GM18909 (cell line): ENCODE data around the gene PIP4K2C.
"Not testable (repeated sequence)": the region's sequence is repeated elsewhere in the genome, so short reads cannot be mapped to it uniquely, and the experiment has no call there.

ENCODE experiments used
- ATAC-seq: cut with Tn5 transposase; IDR thresholded peaks from one replicate; pipeline ENCODE4 v1.9.1; 2021; ENCODE audit warnings: mild to moderate bottlenecking; ENCODE audit not compliant: unreplicated experiment, poor library complexity

Gene PIP4K2C

DNA sequence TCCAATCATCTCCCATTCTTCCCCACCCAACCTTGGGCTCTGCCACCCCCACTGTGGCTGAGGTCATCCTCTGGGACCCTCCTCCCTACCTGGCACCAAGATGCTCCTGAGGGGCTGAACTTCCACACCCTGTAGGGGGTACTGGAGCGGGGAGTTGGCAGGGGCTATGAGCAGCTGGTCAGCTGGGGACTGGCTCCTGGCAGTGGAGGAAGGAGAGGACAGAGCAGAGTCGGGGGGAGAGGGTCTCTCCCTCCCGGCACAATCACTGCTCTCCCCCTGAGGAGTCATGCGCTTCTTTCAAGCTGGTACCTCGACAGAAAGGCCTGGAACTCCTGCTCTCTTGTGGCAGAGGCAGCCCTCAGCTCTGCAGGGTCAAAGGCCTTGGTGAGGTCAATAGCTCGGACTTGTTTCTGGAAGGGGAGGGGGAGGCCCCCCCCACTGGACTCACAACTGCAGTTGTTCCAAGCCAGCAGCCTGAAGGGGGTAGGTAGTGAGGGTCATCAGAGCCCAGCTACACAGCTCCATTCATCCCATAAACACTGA lies 40.0 kb downstream of the PIP4K2C start:
- ATAC-seq: no peak

- no peak for ATAC-seq
Measured at GRCh38 chr12:57631566-57632072, 40.6 kb downstream of the PIP4K2C start.

DNA sequence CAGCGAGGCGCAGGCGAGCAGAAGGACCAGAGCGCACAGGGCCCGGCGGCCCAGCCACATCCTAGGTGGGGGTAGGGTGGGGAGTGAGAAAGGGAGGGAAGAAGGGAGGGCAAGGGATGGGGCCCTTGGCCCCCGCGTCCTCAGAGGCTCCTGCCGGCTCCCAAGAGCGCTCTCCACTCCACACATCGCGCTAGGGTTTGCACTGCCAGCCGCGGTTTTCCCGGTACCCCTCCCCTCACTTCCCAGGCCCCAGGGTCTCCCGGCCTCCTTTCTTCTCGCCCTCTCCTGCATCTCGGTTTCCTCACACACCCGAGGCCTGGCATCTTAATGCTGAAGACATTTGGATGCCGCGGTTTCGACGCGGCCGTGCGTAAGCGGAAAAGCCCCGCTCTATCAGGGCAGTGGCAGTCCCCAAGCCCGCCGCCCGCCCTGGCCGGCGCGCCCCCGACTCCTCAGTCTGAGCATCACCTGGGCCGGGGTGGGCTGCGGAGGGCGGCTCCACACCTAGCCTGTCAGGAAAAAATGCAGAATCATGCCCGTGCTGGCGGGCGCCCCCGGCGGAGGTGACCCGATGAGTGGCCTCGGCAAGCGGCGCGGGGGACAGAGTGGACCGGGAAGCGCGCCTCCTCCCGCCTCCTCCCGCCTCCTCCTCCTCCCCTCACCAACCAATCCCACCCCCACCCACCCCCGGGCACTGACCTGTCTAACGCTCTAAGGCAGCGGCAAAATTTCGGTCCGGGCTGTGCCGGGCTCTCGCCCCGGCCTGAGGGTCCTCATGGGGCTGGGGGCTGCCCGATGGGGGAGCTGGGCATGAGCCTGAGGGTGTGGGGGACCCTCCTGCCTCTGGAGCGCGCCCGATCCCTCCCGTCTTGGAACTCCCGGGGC lies 41.3 kb downstream of the PIP4K2C start:
- ATAC-seq: no peak

- ATAC-seq: peak; percentile 85
Measured at GRCh38 chr12:57632958-57633840, 42.2 kb downstream of the PIP4K2C start, which contains the start of gene B4GALNT1. Gene B4GALNT1, minus strand, starts transcription at chr12:57633201. Its CDS starts 1,069 bp downstream, at chr12:57632132.

DNA sequence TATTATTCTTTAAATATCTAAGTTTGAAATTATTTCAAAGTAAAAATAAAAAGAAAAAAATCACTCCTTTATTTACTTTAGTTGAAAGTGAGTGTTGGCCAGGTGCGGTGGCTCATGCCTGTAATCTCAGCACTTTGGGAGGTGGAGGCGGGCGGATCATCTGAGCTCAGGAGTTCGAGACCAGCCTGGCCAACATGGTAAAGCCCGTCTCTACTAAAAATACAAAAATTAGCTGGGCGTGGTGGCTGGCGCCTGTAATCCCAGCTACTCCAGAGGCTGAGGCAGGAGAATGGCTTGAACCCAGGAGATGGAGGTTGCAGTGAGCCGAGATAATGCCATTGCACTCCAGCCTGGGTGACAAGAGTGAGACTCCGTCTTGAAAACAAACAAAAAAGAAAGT lies 45.7 kb downstream of the PIP4K2C start:
- ATAC-seq: not testable (repeated sequence)

DNA sequence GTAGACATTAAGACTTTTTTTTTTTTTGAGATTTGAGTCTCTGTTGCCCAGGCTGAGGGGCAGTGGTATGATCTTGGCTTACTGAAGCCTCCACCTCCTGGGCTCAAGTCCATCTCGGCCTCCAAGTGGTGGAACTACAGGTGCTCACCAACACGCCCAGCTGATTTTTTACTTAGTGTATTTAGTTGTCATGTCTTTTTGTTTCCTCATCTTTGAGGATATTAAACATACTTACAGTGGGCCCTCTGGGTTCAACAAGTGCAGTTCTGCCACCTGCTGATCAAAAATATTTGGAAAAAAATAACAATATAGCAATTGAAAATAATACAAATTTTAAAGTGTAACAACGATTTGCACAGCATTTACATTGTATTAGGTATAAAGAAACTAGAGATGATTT lies 46.4 kb downstream of the PIP4K2C start:
- ATAC-seq: no peak

DNA sequence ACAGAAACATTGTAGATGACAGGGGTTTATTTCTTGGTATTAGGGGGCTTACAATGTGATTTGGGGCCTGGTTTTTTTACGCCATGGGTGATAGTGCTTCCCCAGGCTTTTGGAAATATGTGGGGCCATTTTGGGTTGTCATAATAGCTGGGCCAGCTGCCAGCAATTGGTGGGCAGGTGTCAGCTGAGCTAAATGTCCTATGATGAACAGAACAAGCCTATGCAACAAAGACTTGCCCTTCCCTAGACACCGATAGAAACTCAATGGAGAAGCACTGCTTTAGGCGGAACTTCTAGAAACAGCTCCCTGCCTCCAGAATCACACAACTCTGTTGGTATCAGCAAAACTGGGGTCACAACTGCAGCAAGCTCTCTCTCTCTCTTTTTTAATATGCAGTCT lies 47.1 kb downstream of the PIP4K2C start:
- ATAC-seq: no peak

DNA sequence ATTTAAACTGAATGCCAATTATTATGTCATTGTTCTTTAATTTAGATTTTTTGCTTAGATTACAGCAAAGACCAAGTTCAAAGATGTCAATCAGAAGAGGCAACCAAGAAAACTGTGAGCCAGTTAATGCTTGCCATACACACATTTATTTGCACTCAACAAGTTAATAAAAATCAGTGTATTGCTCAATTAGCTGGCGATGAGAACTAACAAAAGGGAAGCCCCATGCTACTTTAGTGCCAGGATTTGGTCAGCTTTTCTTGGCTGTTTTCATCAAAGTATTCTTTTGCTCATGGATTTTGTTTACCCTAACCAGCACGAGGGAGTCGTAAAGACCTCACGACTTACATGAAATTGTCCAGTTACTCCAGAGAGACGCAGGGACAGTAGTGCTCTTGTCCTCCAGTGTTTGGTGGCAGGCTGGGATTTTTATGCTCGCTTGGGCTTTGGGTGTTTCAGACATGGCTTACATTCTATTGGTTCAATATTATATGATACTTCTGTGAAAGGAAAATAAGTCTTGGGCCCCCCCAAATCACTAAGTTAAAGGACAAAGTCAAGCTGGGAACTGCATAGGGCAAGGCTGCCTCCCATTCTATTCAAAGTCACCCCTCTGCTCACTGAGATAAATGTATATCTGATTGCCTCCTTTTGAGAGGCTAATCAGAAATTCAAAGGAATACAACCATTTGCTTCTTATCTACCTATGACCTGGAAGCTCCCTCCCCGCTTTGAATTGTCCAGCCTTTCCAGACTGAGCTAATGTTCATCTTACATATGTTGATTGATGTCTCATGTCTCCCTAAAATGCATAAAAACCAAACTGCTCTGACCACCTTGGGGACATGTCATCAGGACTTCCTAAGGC lies 49.4 kb downstream of the PIP4K2C start:
- no peak for ATAC-seq

DNA sequence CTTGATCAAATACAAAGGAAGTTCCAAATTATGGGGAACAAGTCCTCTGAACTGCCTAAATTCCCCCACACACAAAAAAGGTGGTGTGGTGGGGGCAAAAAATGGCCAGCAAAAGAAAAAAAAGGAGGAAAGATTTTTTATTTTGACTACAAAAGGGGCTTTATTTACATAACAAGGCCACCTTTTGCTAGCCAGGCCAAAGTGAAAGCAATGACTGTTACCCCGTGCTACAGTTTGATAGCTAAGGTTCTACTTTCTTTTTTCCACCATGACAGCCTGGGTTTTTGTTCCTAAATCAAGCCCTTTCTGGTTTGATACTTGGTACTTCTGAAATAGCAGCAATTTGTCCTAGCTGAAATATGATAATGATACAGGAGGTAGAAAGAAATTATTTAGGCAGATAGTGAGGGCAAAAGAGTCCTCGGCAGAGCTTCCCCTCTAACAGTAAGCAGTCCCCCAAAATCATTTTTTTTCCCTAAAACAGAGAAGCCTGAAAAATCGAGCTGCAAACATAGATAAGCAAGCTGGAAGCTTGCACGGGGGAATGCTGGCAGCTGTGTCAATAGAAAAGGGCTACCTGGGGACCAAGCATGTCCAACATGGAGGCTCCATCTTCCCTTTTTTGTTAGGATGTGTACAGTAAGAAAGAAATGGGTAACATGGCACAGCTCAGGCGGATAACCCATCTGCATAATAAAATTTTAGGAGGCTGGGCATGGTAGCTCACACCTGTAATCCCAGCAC lies 50.9 kb downstream of the PIP4K2C start:
- no peak for ATAC-seq

- ATAC-seq: not testable (repeated sequence)
Measured at GRCh38 chr12:57645990-57646658, 55.1 kb downstream of the PIP4K2C start.

- ATAC-seq: not testable (repeated sequence)
Measured at GRCh38 chr12:57646659-57647049, 55.7 kb downstream of the PIP4K2C start.
